C4-2B (cell line): ENCODE results near the gene FAM181A.

ENCODE experiments used
- CTCF ChIP-seq: fragments of 450-650 bp; conservative IDR thresholded peaks from 2 replicates; pipeline ENCODE4 v1.5.1; 2017; ENCODE audit warnings: mild to moderate bottlenecking
- ZFX ChIP-seq: fragments of 450-650 bp; IDR thresholded peaks from 2 replicates; pipeline ENCODE4 v1.6.1; 2017

- no peak for TF ChIP-seq CTCF
- no peak for TF ChIP-seq ZFX
Observed at GRCh38 chr14:93915070-93915705, 12.0 kb upstream of the FAM181A start.
